Heart right ventricle (tissue), 16 donors: Measurements from ENCODE around the gene SPHKAP. TPM values are rescaled to one million over a fixed set of nuclear protein-coding genes. Genes with fewer than 3 reads are reported as not detected.

Experiments
- ATAC-seq, 8 donors: fragments of 200-7000 bp; cut with Tn5 transposase; one replicate each; pipeline ENCODE4 v1.9.1; 2020; ENCODE audit warnings: mild to moderate bottlenecking in 8 of 8, moderate library complexity in 8 of 8, moderate number of reproducible peaks in 1 of 8
- DNase-seq, 2 donors: peaks; one replicate each; pipeline ENCODE4 v3.0.0-alpha.2; 2020
- H3K27ac ChIP-seq, 10 donors: fragments of 200-600 bp; sonication (generic) in 2 of 10; one replicate each; pipeline versions ENCODE4 v1.5.0 to v1.8.0; 2020 to 2022; ENCODE audit warnings: mild to moderate bottlenecking in 3 of 10
- H3K27me3 ChIP-seq, 7 donors: fragments of 200-600 bp; one replicate each; pipeline ENCODE4 v1.8.0; 2021 to 2022; ENCODE audit warnings: mild to moderate bottlenecking in 2 of 7
- H3K36me3 ChIP-seq, 9 donors: fragments of 200-600 bp; sonication (generic) in 1 of 9; one replicate each; pipeline versions ENCODE4 v1.5.0 to v1.8.0; 2020 to 2022; ENCODE audit warnings: mild to moderate bottlenecking in 2 of 9
- H3K4me1 ChIP-seq, 9 donors: fragments of 200-600 bp; sonication (generic) in 1 of 9; one replicate each; pipeline versions ENCODE4 v1.5.0 to v1.8.0; 2020 to 2022; ENCODE audit warnings: mild to moderate bottlenecking in 4 of 9
- H3K4me3 ChIP-seq, 10 donors: fragments of 200-600 bp; sonication (generic) in 2 of 10; one replicate each; pipeline versions ENCODE4 v1.5.0 to v1.8.0; 2020 to 2022; ENCODE audit warnings: mild to moderate bottlenecking in 7 of 10, moderate library complexity in 2 of 10
- H3K9me3 ChIP-seq, 11 donors: fragments of 200-600 bp in 10 of 11; sonication (generic) in 2 of 11; one replicate each; pipeline versions ENCODE4 v1.5.0 to v1.8.0; 2013 to 2022; ENCODE audit warnings: mild to moderate bottlenecking in 2 of 11, control low read depth in 1 of 11, moderate library complexity in 1 of 11
- CTCF ChIP-seq, 9 donors: fragments of 200-600 bp; sonication (generic) in 2 of 9; IDR thresholded peaks; one replicate each; pipeline versions ENCODE4 v1.5.0 to v1.8.0; 2021 to 2022; ENCODE audit warnings: antibody characterized with exemption in 9 of 9, mild to moderate bottlenecking in 5 of 9, moderate library complexity in 1 of 9
- whole genome bisulfite sequencing, 2 donors: extraction: QIAGEN DNeasy Blood & Tissue Kit; methylation state at CpG; one replicate each; pipeline ENCODE4 v1.1.7; 2013; ENCODE audit warnings: inconsistent platforms in 1 of 2; 5-methylcytosine and 5-hydroxymethylcytosine counted together
- intact Hi-C, 10 donors: fragments of 100-400 bp; cut with DNase I; formaldehyde crosslinking; loops; one replicate each; pipeline versions ENCODE4 v1.11.1 to v1.14.2; 2022
- polyA plus RNA-seq, 2 donors: library from polyadenylated mRNA; stranded (reverse); fragments of 200-250 nt; gene quantifications; one replicate each; pipeline ENCODE4 v1.2.3, GENCODE V29; 2013
- total RNA-seq, 10 donors: library from RNA; stranded (reverse); fragmentation: NEBNext Ultra II Directional in 3 of 10; extraction: Animal tissue kit (Norgen Biotek cat#: 25700) in 3 of 10; gene quantifications; one replicate each; pipeline versions ENCODE4 v1.2.1 to v1.2.4, GENCODE V29; 2021 to 2023
- donor health status: Arrhythmogenic right ventricular cardiomyopathy.
- donor health status: ischemic (EF 13 %, LVEDD 7.1; RV severe dilation, severe dysfunction).
- donor health status: healthy with polysubstance abuse.
- donor health status: DM: no; HTN: yes; CAD: no.
- donor health status: DM: no; HTN: no; CAD: no.
- donor health status: ischemic (EF 25% LVEDD 6.9; RV normal size, moderate dysfunction).
- donor health status: ischemic (EF 25% LVEDD 5.7; RV mildly dilated, moderate dysfunction).
- donor health status: healthy.
- donor health status: DM: yes; HTN: yes; CAD: no.
- donor health status: Ischemic cardiomyopathy.
- donor health status: ischemic (EF 35%, LVEDD 5.7; RV mildly dilated, moderate dysfunction).
- donor health status: nonischemic (EF 11% LVEDD 7.7; RV severe dilation, severe dysfunction).
- donor health status: DM: yes; HTN: yes; CAD: no.
- donor health status: PGD.
- donor health status: ischemic (EF 29% LVEDD 5.4; RV normal size, mild dysfunction).
- donor health status: nonischemic (EF 23%, LVEDD 6.1; RV moderate dilation, normal function).

The SPHKAP gene
- total and polyA plus RNA-seq, 12 donors: 4.7 to 151 (median 101) TPM

DNA sequence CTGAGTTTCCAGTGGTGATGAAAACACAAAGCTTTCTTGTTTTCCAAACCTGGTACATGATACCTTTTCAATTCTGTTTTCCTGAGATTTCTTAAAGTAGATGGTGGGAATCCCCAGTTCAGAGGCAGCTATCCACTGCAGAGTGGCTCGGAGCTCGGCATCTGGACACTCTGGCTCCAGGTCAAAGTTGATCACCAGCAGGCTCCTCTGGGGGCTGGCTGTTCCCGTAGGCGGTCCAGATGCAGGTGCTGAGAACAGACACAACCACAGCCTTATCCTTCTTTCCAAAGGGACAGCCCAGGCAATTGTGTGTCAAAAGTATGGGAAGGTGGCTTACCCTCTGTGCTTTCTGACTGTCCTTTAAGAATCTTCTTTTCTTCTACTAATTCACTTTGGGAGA lies 190.6 kb downstream of the SPHKAP start:
- 74 to 77% methylated on average over 4 of the region's 4 CpGs for WGBS, 2 donors
- ATAC-seq (no peak), DNase-seq (no peak)
- no peaks in the 10 kb centered on the region for H3K4me1 ChIP-seq
- TF ChIP-seq CTCF (IDR thresholded peaks at IDR 0.05): no peak
- H3K9me3 ChIP-seq: no peaks in the 10 kb centered on the region
- no peak overlapping the region for H3K4me3 ChIP-seq
- peaks cover 0 to 73% (median 0%) of the 10 kb centered on the region in 9 donors for H3K36me3 ChIP-seq
- intact Hi-C loops: no loop called here
- H3K27ac ChIP-seq: no peak overlapping the region
- no peaks in the 10 kb centered on the region for H3K27me3 ChIP-seq

GRCh38 chr2:227973241-227973640 lies 208.2 kb downstream of the SPHKAP start:
- H3K36me3 ChIP-seq: no peaks in the 10 kb centered on the region

GRCh38 chr2:227971619-227972230 lies 209.8 kb downstream of the SPHKAP start:
- no peak for TF ChIP-seq CTCF (IDR thresholded peaks at IDR 0.05)
- WGBS, 2 donors: 85 to 87% methylated on average over 7 of the region's 7 CpGs
- H3K4me3 ChIP-seq: no peak overlapping the region
- H3K27me3 ChIP-seq: no peaks in the 10 kb centered on the region
- no peaks in the 10 kb centered on the region for H3K4me1 ChIP-seq
- H3K9me3 ChIP-seq: no peaks in the 10 kb centered on the region
- intact Hi-C loops: no loop called here
- H3K27ac ChIP-seq: no peak overlapping the region
- DNase-seq (no peak), ATAC-seq (no peak)
- no peaks in the 10 kb centered on the region for H3K36me3 ChIP-seq

More at GRCh38 chr2:227973241-227973640, 208.2 kb downstream of the SPHKAP start:
- H3K27ac ChIP-seq: no peak overlapping the region
- ATAC-seq: no peak
- no peaks in the 10 kb centered on the region for H3K9me3 ChIP-seq
- 79 to 85% methylated on average over 3 of the region's 3 CpGs for WGBS, 2 donors
- no peaks in the 10 kb centered on the region for H3K27me3 ChIP-seq
- intact Hi-C loops: no loop called here
- no peak for DNase-seq
- no peak overlapping the region for H3K4me3 ChIP-seq
- no peaks in the 10 kb centered on the region for H3K4me1 ChIP-seq
- TF ChIP-seq CTCF (IDR thresholded peaks at IDR 0.05): no peak

DNA sequence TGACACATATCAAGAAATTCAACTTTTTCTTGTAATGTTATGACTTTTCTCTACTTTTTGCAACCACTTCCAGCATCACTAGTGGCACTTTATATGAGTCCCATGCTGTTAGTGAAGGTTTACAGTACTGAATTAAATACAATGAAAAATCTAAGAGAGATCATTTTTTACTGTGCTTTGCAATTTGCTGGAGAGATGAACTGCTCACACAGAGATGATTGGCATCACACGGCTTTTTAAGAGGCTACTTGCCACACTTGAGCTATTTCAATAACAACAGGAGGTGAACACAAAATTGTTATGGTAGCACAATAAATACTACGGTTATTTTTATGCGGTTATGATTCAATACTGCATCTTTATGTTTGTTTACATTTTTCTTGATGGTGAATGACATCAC lies 221.2 kb downstream of the SPHKAP start:
- intact Hi-C loops: no loop called here
- no peaks in the 10 kb centered on the region for H3K27me3 ChIP-seq
- H3K27ac ChIP-seq: no peak overlapping the region
- no peaks in the 10 kb centered on the region for H3K4me1 ChIP-seq
- DNase-seq: no peak
- ATAC-seq: no peak
- peaks cover 0 to 10% (median 0%) of the 10 kb centered on the region in 11 donors for H3K9me3 ChIP-seq
- no peak overlapping the region for H3K4me3 ChIP-seq
- TF ChIP-seq CTCF (IDR thresholded peaks at IDR 0.05): no peak
- no peaks in the 10 kb centered on the region for H3K36me3 ChIP-seq
- 66 to 74% methylated on average over 3 of the region's 3 CpGs for WGBS, 2 donors
